ENCODE results near the gene SHROOM3.

DNA sequence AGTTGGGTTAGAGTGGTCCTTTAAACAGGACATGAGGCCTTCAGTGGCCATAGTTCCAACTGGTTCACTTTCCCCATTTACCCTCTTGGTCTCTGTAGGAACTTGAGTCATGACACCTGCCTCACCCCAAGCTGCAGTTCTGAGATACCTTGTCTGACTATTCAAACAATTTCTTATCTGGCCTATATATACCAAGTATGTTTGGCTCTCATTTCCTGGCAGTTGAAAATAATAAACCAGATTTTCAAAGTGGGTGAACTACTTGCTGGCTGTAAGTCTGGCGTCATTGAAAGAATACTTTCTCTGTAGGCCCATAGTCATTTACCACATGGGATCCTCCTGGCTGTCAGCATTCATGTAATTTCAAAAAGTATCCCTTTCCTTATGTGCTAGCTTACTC is 228.8 kb downstream of the SHROOM3 start:
- TF ChIP-seq, protein P1, sequence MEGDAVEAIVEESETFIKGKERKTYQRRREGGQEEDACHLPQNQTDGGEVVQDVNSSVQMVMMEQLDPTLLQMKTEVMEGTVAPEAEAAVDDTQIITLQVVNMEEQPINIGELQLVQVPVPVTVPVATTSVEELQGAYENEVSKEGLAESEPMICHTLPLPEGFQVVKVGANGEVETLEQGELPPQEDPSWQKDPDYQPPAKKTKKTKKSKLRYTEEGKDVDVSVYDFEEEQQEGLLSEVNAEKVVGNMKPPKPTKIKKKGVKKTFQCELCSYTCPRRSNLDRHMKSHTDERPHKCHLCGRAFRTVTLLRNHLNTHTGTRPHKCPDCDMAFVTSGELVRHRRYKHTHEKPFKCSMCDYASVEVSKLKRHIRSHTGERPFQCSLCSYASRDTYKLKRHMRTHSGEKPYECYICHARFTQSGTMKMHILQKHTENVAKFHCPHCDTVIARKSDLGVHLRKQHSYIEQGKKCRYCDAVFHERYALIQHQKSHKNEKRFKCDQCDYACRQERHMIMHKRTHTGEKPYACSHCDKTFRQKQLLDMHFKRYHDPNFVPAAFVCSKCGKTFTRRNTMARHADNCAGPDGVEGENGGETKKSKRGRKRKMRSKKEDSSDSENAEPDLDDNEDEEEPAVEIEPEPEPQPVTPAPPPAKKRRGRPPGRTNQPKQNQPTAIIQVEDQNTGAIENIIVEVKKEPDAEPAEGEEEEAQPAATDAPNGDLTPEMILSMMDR (IDR thresholded peaks at IDR 0.05), result no peak
- TF ChIP-seq EZH2 (IDR thresholded peaks at IDR 0.05; ENCODE audit: borderline replicate concordance, insufficient read depth, low read depth, low read length, poor library complexity, severe bottlenecking), result no peak
